SKM-1 treated with dmso at 0.1 percent for 144 hours (cell line): ENCODE measurements around the gene CTNNA3.
"Not testable (repeated sequence)": the region's sequence is repeated elsewhere in the genome, so short reads cannot be mapped to it uniquely, and the experiment has no call there.

ENCODE experiments used
- DNase-seq: peaks from one replicate; lab custom pipeline; 2025; ENCODE audit not compliant: unreplicated experiment; lab: John Stamatoyannopoulos, UW

CTNNA3 gene

DNA sequence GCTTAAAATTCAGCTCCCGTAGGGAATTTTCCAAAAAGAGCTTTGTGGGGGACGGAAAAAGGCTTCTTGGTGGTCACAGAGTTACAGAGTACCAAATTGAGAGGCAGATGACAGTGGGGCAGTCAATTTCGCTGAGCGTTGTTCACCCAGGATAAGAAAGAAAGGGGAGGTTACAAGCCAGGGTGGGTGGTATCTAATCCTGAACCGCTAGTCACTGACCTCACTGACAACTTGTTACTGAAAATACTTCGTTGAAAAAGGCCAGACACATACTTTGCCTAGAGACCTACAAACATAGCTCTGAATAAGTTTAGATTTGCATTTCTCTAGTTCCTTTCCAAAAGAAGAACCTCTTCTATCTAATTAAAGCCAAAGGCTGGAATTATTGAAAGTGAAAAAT lies at the start of gene CTNNA3:
CTNNA3 (minus strand) TSS at position 167 of the 400 bp plus-strand sequence.
- no peak for DNase-seq

- no peak for DNase-seq
Observed at GRCh38 chr10:67735430-67735829, 39.4 kb upstream of the CTNNA3 start.

DNA sequence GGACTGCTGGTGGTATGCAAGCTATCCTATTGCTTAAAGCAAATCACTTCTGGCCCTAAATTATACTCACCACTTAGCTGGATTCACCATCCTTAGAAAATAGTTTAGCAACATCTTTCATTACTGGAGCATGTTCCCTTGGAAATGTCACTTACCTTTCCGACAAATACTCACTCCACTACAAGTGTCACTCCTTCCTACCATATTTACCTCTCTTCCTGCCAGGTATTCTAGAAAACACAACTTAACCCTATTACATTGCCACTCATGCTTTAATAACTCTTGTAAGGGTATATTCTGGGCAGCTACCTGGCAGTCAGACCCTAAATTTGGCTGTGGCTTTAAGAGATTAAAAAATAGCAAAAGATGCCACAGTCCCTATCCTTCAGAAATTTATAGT lies 37.5 kb upstream of the CTNNA3 start:
- DNase-seq: no peak

DNA sequence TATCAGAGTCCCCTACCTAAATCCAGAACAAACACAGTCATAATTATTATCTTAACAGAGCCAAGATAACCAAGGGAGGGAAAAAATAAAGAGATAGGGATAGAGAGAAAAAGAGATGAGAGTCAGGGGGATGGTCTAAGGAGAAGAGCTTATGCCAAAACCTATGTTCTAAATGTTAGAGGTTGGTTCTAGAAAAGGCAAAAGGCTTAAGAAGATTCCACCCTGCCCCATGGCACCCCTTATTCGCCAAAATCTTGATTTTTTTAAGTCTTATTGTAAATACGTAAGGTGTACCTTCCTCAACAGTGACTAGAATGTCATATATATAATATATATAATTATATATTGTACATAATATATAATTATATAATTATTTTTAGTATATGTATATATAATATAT lies 29.6 kb upstream of the CTNNA3 start:
- no peak for DNase-seq

GRCh38 chr10:67723601-67724000 lies 27.6 kb upstream of the CTNNA3 start:
- DNase-seq: no peak

GRCh38 chr10:67722113-67722512 lies 26.1 kb upstream of the CTNNA3 start:
- no peak for DNase-seq

DNA sequence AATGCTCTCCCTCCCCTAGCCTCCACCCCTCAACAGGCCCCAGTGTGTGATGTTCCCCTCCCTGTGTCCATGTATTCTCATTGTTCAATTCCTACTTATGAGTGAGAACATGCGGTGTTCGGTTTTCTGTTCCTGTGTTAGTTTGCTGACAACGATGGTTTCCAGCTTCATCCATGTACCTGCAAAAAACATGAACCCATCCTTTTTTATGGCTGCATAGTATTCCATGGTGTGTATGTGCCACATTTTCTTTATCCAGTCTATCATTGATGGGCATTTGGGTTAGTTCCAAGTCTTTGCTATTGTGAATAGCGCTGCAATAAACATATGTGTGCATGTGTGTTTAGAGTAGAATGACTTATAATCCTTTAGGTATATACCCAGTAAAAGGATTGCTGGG lies 20.5 kb upstream of the CTNNA3 start:
- DNase-seq: not testable (repeated sequence)

GRCh38 chr10:67705921-67706320 lies 9.9 kb upstream of the CTNNA3 start:
- no peak for DNase-seq

DNA sequence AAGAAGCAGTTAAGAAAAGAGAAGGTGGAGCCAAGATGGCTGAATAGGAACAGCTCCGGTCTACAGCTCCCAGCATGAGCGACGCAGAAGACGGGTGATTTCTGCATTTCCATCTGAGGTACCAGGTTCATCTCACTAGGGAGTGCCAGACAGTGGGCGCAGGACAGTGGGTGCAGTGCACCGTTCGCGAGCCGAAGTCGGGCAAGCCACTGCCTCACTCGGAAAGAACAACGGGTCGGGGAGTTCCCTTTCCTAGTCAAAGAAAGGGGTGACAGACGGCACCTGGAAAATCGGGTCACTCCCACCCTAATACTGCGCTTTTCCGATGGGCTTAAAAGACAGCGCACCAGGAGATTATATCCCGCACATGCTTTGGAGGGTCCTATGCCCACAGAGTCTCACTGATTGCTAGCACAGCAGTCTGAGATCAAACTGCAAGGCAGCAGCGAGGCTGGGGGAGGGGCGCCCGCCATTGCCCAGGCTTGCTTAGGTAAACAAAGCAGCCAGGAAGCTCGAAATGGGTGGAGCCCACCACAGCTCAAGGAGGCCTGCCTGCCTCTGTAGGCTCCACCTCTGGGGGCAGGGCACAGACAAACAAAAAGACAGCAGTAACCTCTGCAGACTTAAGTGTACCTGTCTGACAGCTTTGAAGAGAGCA lies 3.7 kb upstream of the CTNNA3 start:
- not testable (repeated sequence) for DNase-seq

- no peak for DNase-seq
Observed at GRCh38 chr10:67698164-67698563, 2.2 kb upstream of the CTNNA3 start.

- no peak for DNase-seq
Observed at GRCh38 chr10:67697724-67698131, 1.7 kb upstream of the CTNNA3 start.

- DNase-seq: no peak
Observed at GRCh38 chr10:67696679-67697078, 684 bp upstream of the CTNNA3 start.

GRCh38 chr10:67695555-67695954 lies 440 bp downstream of the CTNNA3 start:
- no peak for DNase-seq

- not testable (repeated sequence) for DNase-seq
Observed at GRCh38 chr10:67691861-67692260, 4.1 kb downstream of the CTNNA3 start.

- DNase-seq: not testable (repeated sequence)
Observed at GRCh38 chr10:67690540-67690939, 5.5 kb downstream of the CTNNA3 start.

DNA sequence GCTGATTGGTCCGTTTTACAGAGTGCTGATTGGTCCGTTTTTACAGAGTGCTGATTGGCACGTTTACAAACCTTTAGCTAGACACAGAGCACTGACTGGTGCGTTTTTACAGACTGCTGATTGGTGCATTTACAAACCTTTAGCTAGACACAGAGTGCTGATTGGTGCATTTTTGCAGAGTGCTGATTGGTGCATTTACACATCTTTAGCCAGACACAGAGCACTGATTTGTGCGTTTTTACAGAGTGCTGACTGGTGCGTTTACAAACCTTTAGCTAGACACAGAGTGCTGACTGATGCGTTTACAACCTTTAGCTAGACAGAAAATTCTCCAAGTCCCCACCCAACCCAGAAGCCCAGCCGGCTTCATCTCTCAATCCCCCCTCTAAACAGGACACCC lies 11.9 kb downstream of the CTNNA3 start:
- DNase-seq: not testable (repeated sequence)

- DNase-seq: no peak
Observed at GRCh38 chr10:67678335-67678974, 17.5 kb downstream of the CTNNA3 start.

GRCh38 chr10:67676208-67676825 lies 19.7 kb downstream of the CTNNA3 start:
- no peak for DNase-seq

- no peak for DNase-seq
Observed at GRCh38 chr10:67670401-67670800, 25.6 kb downstream of the CTNNA3 start.

- DNase-seq: no peak
Observed at GRCh38 chr10:67669978-67670377, 26.0 kb downstream of the CTNNA3 start.

GRCh38 chr10:67668448-67668847 lies 27.5 kb downstream of the CTNNA3 start:
- DNase-seq: no peak

DNA sequence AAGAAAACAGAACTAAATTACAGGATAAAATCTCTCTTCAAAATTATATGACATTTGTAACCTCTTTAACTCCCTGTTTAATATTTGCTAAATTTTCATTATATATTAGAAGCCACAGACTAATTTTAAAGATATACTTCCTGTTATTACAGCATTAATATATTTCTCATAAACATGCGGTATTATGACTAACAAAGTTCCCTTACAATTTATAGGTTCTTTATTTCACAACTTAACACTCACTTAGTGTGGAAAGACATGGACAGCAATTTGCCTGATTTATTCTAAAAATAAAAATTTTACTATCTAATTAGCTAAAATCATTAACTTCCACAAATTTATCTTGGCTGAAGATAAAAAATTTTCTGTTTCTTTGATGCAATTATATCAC lies 29.0 kb downstream of the CTNNA3 start:
- DNase-seq: no peak
